Lung (tissue), 12 donors: Measurements from ENCODE around the gene SLC46A2. TPM values are rescaled to one million over a fixed set of nuclear protein-coding genes. Genes with fewer than 3 reads are reported as not detected.

Source experiments
- ATAC-seq: fragments of 200-7000 bp; cut with Tn5 transposase; one replicate; pipeline ENCODE4 v1.9.1; 2020; ENCODE audit warnings: moderate number of reproducible peaks; ENCODE audit not compliant: insufficient read depth, low FRiP score
- DNase-seq, 3 donors: peaks; one replicate each; pipeline ENCODE4 v3.0.0-alpha.2; 2013 to 2017
- H3K27ac ChIP-seq, 2 donors: one replicate each; pipeline ENCODE4 v1.5.1; 2013; ENCODE audit warnings: mild to moderate bottlenecking in 2 of 2, moderate library complexity in 2 of 2, control low read depth in 1 of 2, inconsistent platforms in 1 of 2, low read depth in 1 of 2, low read length in 1 of 2
- H3K27me3 ChIP-seq, 3 donors: one replicate each; pipeline ENCODE4 v1.5.1; 2013; ENCODE audit warnings: low read length in 2 of 3; ENCODE audit not compliant: control insufficient read depth in 3 of 3, insufficient read depth in 3 of 3
- H3K36me3 ChIP-seq, 4 donors: one replicate each; pipeline ENCODE4 v1.5.1; 2013; ENCODE audit warnings: low read length in 4 of 4, mild to moderate bottlenecking in 1 of 4, moderate library complexity in 1 of 4; ENCODE audit not compliant: control insufficient read depth in 4 of 4, insufficient read depth in 4 of 4
- H3K4me1 ChIP-seq, 5 donors: one replicate each; pipeline ENCODE4 v1.5.1; 2013; ENCODE audit warnings: low read length in 5 of 5, mild to moderate bottlenecking in 2 of 5, moderate library complexity in 1 of 5; ENCODE audit not compliant: control insufficient read depth in 5 of 5, insufficient read depth in 5 of 5
- H3K4me3 ChIP-seq: one replicate; pipeline ENCODE4 v1.5.1; 2013; ENCODE audit warnings: mild to moderate bottlenecking, control low read depth, moderate library complexity
- H3K9ac ChIP-seq, 2 donors: one replicate each; pipeline ENCODE4 v1.5.1; 2013; ENCODE audit warnings: low read length in 2 of 2, control low read depth in 1 of 2; ENCODE audit not compliant: insufficient read depth in 1 of 2
- H3K9me3 ChIP-seq, 4 donors: one replicate each; pipeline ENCODE4 v1.5.1; 2013; ENCODE audit warnings: low read length in 3 of 4, mild to moderate bottlenecking in 1 of 4, moderate library complexity in 1 of 4; ENCODE audit not compliant: control insufficient read depth in 4 of 4, insufficient read depth in 3 of 4
- CTCF ChIP-seq: IDR thresholded peaks from 2 replicates; pipeline ENCODE4 v1.5.1; 2012; ENCODE audit warnings: mild to moderate bottlenecking; ENCODE audit errors: control extremely low read depth, extremely low read depth
- WGBS, 2 donors: extraction: QIAGEN DNeasy Blood & Tissue Kit; methylation state at CpG; one replicate each; pipeline ENCODE4 v1.1.7; 2013; 5-methylcytosine and 5-hydroxymethylcytosine counted together
- polyA plus RNA-seq, 2 donors: library from polyadenylated mRNA; stranded (reverse); fragments of 200-250 nt; gene quantifications; one replicate each; pipeline ENCODE4 v1.2.1, GENCODE V29; 2013
- total RNA-seq, 2 donors: library from RNA; depleted of rRNA in 1 of 2; stranded (reverse); fragments of >200 nt in 1 of 2; gene quantifications; one replicate each; pipeline ENCODE4 v1.2.1, GENCODE V29; 2014 to 2021
- donor health status: control.
- donor health status: control.
- donor health status: Bipolar disorder and iron deficiency.
- donor health status: healthy.
- donor health status: DM: yes; HTN: yes; CAD: no.

SLC46A2 gene
- total and polyA plus RNA-seq, 4 donors, result 0.20 to 18.5 (median 13.6) TPM

DNA sequence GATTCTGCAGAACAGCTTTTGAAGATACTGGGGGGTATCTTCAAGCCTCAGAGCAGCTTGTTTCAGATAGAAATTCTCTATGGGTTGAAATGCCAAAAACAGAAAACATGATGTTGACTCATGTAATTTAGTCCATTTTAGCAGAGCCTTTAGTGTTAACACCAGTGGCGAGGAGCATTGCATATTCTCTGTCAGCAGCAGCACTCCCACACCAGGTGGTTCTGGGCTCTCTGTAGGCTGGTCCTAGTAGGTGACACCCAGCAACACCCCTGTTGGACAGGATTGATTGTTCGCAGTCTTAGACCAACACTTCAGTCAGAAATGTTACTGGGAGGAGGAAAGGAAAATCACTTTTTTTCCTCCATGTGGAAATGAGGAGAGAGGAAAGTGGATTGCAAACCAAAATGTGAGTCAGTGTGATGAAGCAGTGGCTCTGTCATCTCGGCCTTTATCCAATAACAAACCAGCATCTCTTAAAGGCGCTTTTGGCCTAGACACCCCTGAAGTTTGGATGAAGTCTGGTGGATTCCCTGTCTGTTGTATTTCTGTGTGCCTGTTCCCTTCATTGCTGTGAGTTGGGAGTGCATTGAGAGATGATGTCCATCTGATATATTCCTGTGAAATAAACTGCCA is 16.8 kb downstream of the SLC46A2 start:
- Histone ChIP-seq H3K4me1 (no peaks in the 10 kb centered on the region), H3K9me3 (no peaks in the 10 kb centered on the region), H3K9ac (no peak overlapping the region), H3K27me3 (no peaks in the 10 kb centered on the region), H3K4me3 (no peak overlapping the region), H3K27ac (no peak overlapping the region), H3K36me3 (peaks cover 4 to 15% (median 11%) of the 10 kb centered on the region in 4 donors)
- DNase-seq, result no peak
- WGBS, 2 donors, result 94 to 95% methylated on average over 4 of the region's 4 CpGs
- TF ChIP-seq CTCF, result no peak
- ATAC-seq, result no peak

- Histone ChIP-seq H3K4me3 (no peak overlapping the region), H3K36me3 (peaks cover 10 to 15% (median 11%) of the 10 kb centered on the region in 4 donors), H3K27ac (no peak overlapping the region), H3K4me1 (peaks cover 0 to 2% (median 0%) of the 10 kb centered on the region in 5 donors), H3K9ac (no peak overlapping the region), H3K9me3 (no peaks in the 10 kb centered on the region), H3K27me3 (no peaks in the 10 kb centered on the region)
- no peak for TF ChIP-seq CTCF
- ATAC-seq (no peak), DNase-seq (no peak)
- WGBS, 2 donors, result 61% methylated on average over 4 of the region's 4 CpGs
Observed at GRCh38 chr9:112872019-112872418, 18.7 kb downstream of the SLC46A2 start.

DNA sequence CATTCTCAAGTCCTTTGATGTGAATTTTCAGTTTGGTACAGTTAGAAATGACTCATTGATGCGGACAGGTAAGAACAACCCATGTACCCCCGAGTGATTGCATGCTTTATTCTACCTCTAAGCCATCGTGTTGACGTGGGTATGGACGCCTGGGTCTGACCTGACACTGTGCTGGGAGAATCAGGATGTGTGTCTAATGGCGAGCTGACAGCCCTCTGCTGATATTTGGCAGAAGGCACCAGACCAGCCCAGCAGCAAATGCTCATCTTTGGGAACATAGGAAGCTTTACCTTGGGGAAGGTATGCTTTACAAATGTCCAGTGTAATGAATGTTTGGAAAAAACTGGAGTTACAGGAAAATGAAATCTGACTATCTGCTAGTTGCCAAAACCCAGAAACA is 20.1 kb downstream of the SLC46A2 start:
- Histone ChIP-seq H3K27me3 (no peaks in the 10 kb centered on the region), H3K9me3 (no peaks in the 10 kb centered on the region), H3K4me3 (no peak overlapping the region), H3K36me3 (peaks cover 9 to 12% (median 10%) of the 10 kb centered on the region in 4 donors), H3K27ac (no peak overlapping the region), H3K4me1 (peaks cover 0 to 3% (median 0%) of the 10 kb centered on the region in 5 donors), H3K9ac (no peak overlapping the region)
- DNase-seq, result no peak
- TF ChIP-seq CTCF, result no peak
- WGBS, 2 donors, result 85 to 95% methylated on average over 6 of the region's 6 CpGs
- ATAC-seq, result no peak

GRCh38 chr9:112869917-112870316 is 20.8 kb downstream of the SLC46A2 start:
- Histone ChIP-seq H3K4me3 (no peak overlapping the region), H3K9ac (no peak overlapping the region), H3K9me3 (peaks cover 0 to under 1% (median 0%) of the 10 kb centered on the region in 4 donors), H3K27ac (no peak overlapping the region), H3K27me3 (no peaks in the 10 kb centered on the region), H3K36me3 (peaks cover 4 to 16% (median 10%) of the 10 kb centered on the region in 4 donors), H3K4me1 (peaks cover 0 to 6% (median 0%) of the 10 kb centered on the region in 5 donors)
- 93 to 95% methylated on average over 5 of the region's 5 CpGs for WGBS, 2 donors
- no peak for TF ChIP-seq CTCF
- DNase-seq (no peak), ATAC-seq (no peak)
